A549 (cell line): Measurements from ENCODE around the gene STYK1. TPM values are rescaled to one million over a fixed set of nuclear protein-coding genes. Genes with fewer than 3 reads are reported as not detected.

ENCODE experiments used
- ATAC-seq, 2 experiments: fragments of 200-7000 bp in 1 of 2; fragments of >200 bp in 1 of 2; cut with Nextera tagmentation in 1 of 2; cut with Tn5 transposase in 1 of 2; 3 replicates each; pipeline versions ENCODE4 v1.8.0 to v1.9.1; 2018 to 2020; ENCODE audit warnings: mild to moderate bottlenecking in 1 of 2, moderate library complexity in 1 of 2
- CTCF ChIA-PET: fragments of 300-600 bp; sonication (Branson Sonifier 250); formaldehyde crosslinking; extraction: SDS; loops from one replicate; lab custom pipeline; 2021; ENCODE audit warnings: antibody characterized with exemption, inconsistent platforms; lab: Yijun Ruan, JAX
- POLR2A ChIA-PET: fragments of 350-600 bp; formaldehyde crosslinking; extraction: SDS; loops from one replicate; lab custom pipeline; 2021; ENCODE audit warnings: antibody characterized with exemption, inconsistent platforms; lab: Yijun Ruan, JAX
- DNase-seq, 2 experiments: peaks; one replicate each; pipeline versions ENCODE4 v3.0.0 to v3.0.0-alpha.2; 2011 to 2016; ENCODE audit warnings: low read depth in 1 of 2, low spot score in 1 of 2
- FAIRE-seq: peaks from 2 replicates; lab custom pipeline; 2011; peaks lifted over from hg19 to GRCh38; lab: Jason Lieb, UNC
- H3K27ac ChIP-seq, 2 experiments: fragments of >200 bp; sonication (Bioruptor Twin); formaldehyde crosslinking; 3 replicates each; pipeline ENCODE4 v1.5.1; 2016 to 2017
- H3K4me1 ChIP-seq: fragments of >200 bp; sonication (Bioruptor Twin); formaldehyde crosslinking; 3 replicates; pipeline ENCODE4 v1.6.1; 2016
- H3K4me2 ChIP-seq: fragments of >200 bp; sonication (Bioruptor Twin); formaldehyde crosslinking; 3 replicates; pipeline ENCODE4 v1.6.1; 2016
- H3K4me3 ChIP-seq: fragments of >200 bp; sonication (Bioruptor Twin); formaldehyde crosslinking; 3 replicates; pipeline ENCODE4 v1.5.1; 2016
- H3K9me3 ChIP-seq: fragments of >200 bp; sonication (Bioruptor Twin); formaldehyde crosslinking; 3 replicates; pipeline ENCODE4 v1.6.1; 2016
- CBX8 ChIP-seq: fragments of 200-600 bp; sonication (generic); IDR thresholded peaks from 2 replicates; pipeline ENCODE4 v1.6.1; 2016
- EHMT2 ChIP-seq: fragments of 200-600 bp; sonication (generic); IDR thresholded peaks from 2 replicates; pipeline ENCODE4 v1.6.1; 2016; ENCODE audit warnings: antibody characterized with exemption, low read depth, mild to moderate bottlenecking, moderate library complexity
- ESRRA ChIP-seq: fragments of 150-350 bp; IDR thresholded peaks from 2 replicates; pipeline ENCODE4 v1.6.1; 2014; ENCODE audit warnings: mild to moderate bottlenecking, low read length, borderline replicate concordance
- FOSB ChIP-seq: fragments of 250-450 bp; sonication (Bioruptor Pico); IDR thresholded peaks from 2 replicates; pipeline ENCODE4 v1.5.0; 2020; ENCODE audit warnings: mild to moderate bottlenecking, moderate library complexity
- FOSL2 ChIP-seq, 2 experiments: fragments of 450-650 bp in 1 of 2; fragments of >200 bp in 1 of 2; sonication (Bioruptor Twin) in 1 of 2; formaldehyde crosslinking; IDR thresholded peaks; 2 replicates each; pipeline versions ENCODE4 v1.5.0 to v1.6.1; 2016 to 2020; ENCODE audit warnings: mild to moderate bottlenecking in 1 of 2, moderate library complexity in 1 of 2
- HEYL ChIP-seq: fragments of 250-450 bp; sonication (Bioruptor Pico); IDR thresholded peaks from 2 replicates; pipeline ENCODE4 v1.8.0; 2021; ENCODE audit warnings: mild to moderate bottlenecking, moderate library complexity
- JUN ChIP-seq, 2 experiments: fragments of >200 bp; sonication (Bioruptor Twin); formaldehyde crosslinking; IDR thresholded peaks; 2 replicates in 1 of 2; 3 replicates in 1 of 2; pipeline ENCODE4 v1.6.1; 2016 to 2017
- JUNB ChIP-seq: fragments of >200 bp; sonication (Bioruptor Twin); formaldehyde crosslinking; IDR thresholded peaks from 2 replicates; pipeline ENCODE4 v1.6.1; 2016
- KDM1A ChIP-seq: fragments of 200-600 bp; sonication (generic); IDR thresholded peaks from 2 replicates; pipeline ENCODE4 v1.6.1; 2016; ENCODE audit warnings: low read depth, mild to moderate bottlenecking
- KDM5A ChIP-seq: fragments of 200-600 bp; sonication (generic); IDR thresholded peaks from 2 replicates; pipeline ENCODE4 v1.6.1; 2016; ENCODE audit warnings: antibody characterized with exemption, mild to moderate bottlenecking
- MAZ ChIP-seq: fragments of 150-350 bp; IDR thresholded peaks from 2 replicates; pipeline ENCODE4 v1.6.1; 2014; ENCODE audit warnings: antibody characterized with exemption, low read depth, low read length, borderline replicate concordance
- NPAS2 ChIP-seq: fragments of 250-450 bp; sonication (Bioruptor Pico); IDR thresholded peaks from 2 replicates; pipeline ENCODE4 v1.8.0; 2022; ENCODE audit warnings: mild to moderate bottlenecking, moderate library complexity, borderline replicate concordance
- POLR2AphosphoS2 ChIP-seq: conservative IDR thresholded peaks from 2 replicates; pipeline ENCODE4 v1.6.1; 2012; ENCODE audit warnings: low read length, improper control_type of control experiment, inconsistent platforms
- RAD21 ChIP-seq, 2 experiments: fragments of >200 bp in 1 of 2; sonication (Bioruptor Twin) in 1 of 2; formaldehyde crosslinking in 1 of 2; IDR thresholded peaks in 1 of 2; conservative IDR thresholded peaks in 1 of 2; 2 replicates in 1 of 2; 3 replicates in 1 of 2; pipeline ENCODE4 v1.6.1; 2012 to 2018; ENCODE audit warnings: inconsistent platforms in 1 of 2
- RFX5 ChIP-seq: fragments of 450-650 bp; IDR thresholded peaks from 2 replicates; pipeline ENCODE4 v1.7.1; 2014; ENCODE audit warnings: antibody characterized with exemption, mild to moderate bottlenecking, moderate library complexity
- SREBF2 ChIP-seq: fragments of 450-650 bp; IDR thresholded peaks from 2 replicates; pipeline ENCODE4 v1.6.1; 2014; ENCODE audit warnings: mild to moderate bottlenecking, moderate library complexity
- WGBS: methylation state at CpG from one replicate; pipeline ENCODE4 v1.1.6; 2017; ENCODE audit errors: missing lambda C conversion rate; 5-methylcytosine and 5-hydroxymethylcytosine counted together
- polyA plus RNA-seq, 4 experiments: library from polyadenylated mRNA; depleted of rRNA in 3 of 4; stranded (reverse); fragments of >200 nt; fragmentation: RNase III in 1 of 4; extraction: RNeasy Plus Mini Kit Qiagen cat#74134 plus additional on column Dnase treatment in 1 of 4; gene quantifications; 2 replicates in 3 of 4; 3 replicates in 1 of 4; pipeline ENCODE4 v1.2.3, GENCODE V29; 2011 to 2017
- TF ChIP-seq, protein P1 (sequence below): fragments of >200 bp; sonication (Bioruptor Twin); formaldehyde crosslinking; IDR thresholded peaks from 3 replicates; pipeline ENCODE4 v1.5.1; 2016
- TF ChIP-seq, protein P2 (sequence below): fragments of >200 bp; sonication (Bioruptor Twin); formaldehyde crosslinking; IDR thresholded peaks from 3 replicates; pipeline ENCODE4 v1.6.1; 2016
- TF ChIP-seq, protein P3 (sequence below): fragments of 250-450 bp; sonication (Bioruptor Pico); IDR thresholded peaks from 2 replicates; pipeline ENCODE4 v1.5.0; 2021; ENCODE audit warnings: mild to moderate bottlenecking, moderate library complexity, borderline replicate concordance
- TF ChIP-seq, protein P4 (sequence below): IDR thresholded peaks from 2 replicates; pipeline ENCODE4 v1.6.1; 2012

STYK1 gene
- polyA plus RNA-seq, 2 of the 4 experiments (the other 2 are of a cell fraction), result 0.32 to 0.56 TPM

DNA sequence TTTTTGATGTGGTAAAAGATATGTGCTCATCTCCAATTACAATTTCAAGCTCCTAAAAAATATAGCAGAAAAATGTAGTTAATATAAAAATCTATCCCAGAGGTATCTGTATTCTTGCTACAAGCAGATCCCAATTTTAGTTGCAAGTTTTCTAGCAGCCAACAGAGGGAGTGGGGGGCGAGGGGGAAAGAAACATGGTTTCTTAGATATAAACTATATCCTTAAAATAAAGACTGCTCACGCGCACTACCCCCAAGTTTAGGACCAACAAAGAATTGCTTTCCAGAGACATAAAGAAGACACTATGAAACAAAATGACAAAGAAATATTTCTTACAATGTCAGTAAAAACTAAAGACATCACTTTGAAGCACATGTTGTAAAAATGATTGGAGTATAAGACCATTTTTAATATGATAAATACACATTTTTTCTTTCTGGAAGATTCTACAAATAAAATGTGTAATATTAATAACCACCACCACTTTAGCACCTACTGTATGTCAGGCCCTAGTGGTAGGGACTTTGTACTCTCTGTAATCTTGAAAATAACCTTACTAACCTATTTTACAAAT is 65.9 kb downstream of the STYK1 start:
- 90% methylated on average over 3 of the region's 3 CpGs for WGBS
- peaks cover 7% of the 10 kb centered on the region; the same call in 2 of the 3 replicates for H3K4me1 ChIP-seq
- ATAC-seq (peak in 1 of 2 experiments; percentile 65; a peak in 3 of 6 replicates), DNase-seq (peak in 1 of 2 experiments; percentile 47), FAIRE-seq (no peak)
- no peak overlapping the region for H3K4me2 ChIP-seq
- ChIA-PET POLR2A (no interaction called here), CTCF (interaction anchor here (1.0 to 1.4 kb wide), 4 partner anchors 51 to 142 kb away, joined by 3 to 4 read pairs (median 3); no protein-coding TSS in a partner anchor)
- TF ChIP-seq KDM1A (no peak), JUN (IDR thresholded peaks at IDR 0.05) (no peak), HEYL (CRISPR knock-in tag) (no peak), POLR2AphosphoS2 (no peak), RAD21 (conservative IDR thresholded peaks at IDR 0.05 in 1 of 2, IDR thresholded peaks at IDR 0.05 in 1 of 2) (peak; percentile 20 to 31; a peak in 1 of 5 replicates), ESRRA (no peak), FOSL2 (IDR thresholded peaks at IDR 0.05) (no peak), FOSL2 (CRISPR knock-in tag; IDR thresholded peaks at IDR 0.05) (no peak), RFX5 (no peak), NPAS2 (CRISPR knock-in tag) (no peak), CBX8 (no peak), KDM5A (no peak), EHMT2 (no peak)
- TF ChIP-seq, protein P1, sequence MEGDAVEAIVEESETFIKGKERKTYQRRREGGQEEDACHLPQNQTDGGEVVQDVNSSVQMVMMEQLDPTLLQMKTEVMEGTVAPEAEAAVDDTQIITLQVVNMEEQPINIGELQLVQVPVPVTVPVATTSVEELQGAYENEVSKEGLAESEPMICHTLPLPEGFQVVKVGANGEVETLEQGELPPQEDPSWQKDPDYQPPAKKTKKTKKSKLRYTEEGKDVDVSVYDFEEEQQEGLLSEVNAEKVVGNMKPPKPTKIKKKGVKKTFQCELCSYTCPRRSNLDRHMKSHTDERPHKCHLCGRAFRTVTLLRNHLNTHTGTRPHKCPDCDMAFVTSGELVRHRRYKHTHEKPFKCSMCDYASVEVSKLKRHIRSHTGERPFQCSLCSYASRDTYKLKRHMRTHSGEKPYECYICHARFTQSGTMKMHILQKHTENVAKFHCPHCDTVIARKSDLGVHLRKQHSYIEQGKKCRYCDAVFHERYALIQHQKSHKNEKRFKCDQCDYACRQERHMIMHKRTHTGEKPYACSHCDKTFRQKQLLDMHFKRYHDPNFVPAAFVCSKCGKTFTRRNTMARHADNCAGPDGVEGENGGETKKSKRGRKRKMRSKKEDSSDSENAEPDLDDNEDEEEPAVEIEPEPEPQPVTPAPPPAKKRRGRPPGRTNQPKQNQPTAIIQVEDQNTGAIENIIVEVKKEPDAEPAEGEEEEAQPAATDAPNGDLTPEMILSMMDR, result peak; percentile 33; the same call in 2 of the 3 replicates
- TF ChIP-seq, protein P2, sequence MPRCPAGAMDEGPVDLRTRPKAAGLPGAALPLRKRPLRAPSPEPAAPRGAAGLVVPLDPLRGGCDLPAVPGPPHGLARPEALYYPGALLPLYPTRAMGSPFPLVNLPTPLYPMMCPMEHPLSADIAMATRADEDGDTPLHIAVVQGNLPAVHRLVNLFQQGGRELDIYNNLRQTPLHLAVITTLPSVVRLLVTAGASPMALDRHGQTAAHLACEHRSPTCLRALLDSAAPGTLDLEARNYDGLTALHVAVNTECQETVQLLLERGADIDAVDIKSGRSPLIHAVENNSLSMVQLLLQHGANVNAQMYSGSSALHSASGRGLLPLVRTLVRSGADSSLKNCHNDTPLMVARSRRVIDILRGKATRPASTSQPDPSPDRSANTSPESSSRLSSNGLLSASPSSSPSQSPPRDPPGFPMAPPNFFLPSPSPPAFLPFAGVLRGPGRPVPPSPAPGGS, result no peak
- TF ChIP-seq, protein P3, sequence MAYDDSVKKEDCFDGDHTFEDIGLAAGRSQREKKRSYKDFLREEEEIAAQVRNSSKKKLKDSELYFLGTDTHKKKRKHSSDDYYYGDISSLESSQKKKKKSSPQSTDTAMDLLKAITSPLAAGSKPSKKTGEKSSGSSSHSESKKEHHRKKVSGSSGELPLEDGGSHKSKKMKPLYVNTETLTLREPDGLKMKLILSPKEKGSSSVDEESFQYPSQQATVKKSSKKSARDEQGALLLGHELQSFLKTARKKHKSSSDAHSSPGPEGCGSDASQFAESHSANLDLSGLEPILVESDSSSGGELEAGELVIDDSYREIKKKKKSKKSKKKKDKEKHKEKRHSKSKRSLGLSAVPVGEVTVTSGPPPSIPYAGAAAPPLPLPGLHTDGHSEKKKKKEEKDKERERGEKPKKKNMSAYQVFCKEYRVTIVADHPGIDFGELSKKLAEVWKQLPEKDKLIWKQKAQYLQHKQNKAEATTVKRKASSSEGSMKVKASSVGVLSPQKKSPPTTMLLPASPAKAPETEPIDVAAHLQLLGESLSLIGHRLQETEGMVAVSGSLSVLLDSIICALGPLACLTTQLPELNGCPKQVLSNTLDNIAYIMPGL, result no peak
- TF ChIP-seq, all 56 proteins: peak for 2
- H3K9me3 ChIP-seq, result no peaks in the 10 kb centered on the region
- no peak overlapping the region for H3K27ac ChIP-seq
- H3K4me3 ChIP-seq, result no peak overlapping the region

DNA sequence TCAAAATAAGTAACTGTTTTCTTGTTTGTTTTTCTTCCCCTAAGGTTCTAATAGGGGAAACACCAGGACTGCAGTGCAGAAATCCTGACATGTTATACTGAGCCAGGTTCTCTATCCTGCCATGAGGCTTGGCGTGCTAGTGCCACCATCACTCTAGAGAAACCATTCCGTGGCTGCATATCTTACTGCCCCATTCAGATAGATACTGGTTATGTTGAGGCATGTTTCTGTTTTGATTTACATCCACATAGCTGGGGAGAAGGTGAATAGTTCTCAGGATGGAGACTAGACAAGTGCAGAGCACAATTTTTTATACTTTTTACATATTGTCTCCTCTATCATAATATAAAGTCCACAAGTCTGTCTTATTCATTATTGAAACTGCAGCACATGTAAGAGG is 72.0 kb downstream of the STYK1 start:
- POLR2A ChIA-PET, result no interaction called here
- Histone ChIP-seq H3K4me1 (no peaks in the 10 kb centered on the region), H3K9me3 (no peaks in the 10 kb centered on the region), H3K27ac (no peak overlapping the region), H3K4me3 (no peak overlapping the region), H3K4me2 (no peak overlapping the region)
- 96% methylated on average over 2 of the region's 2 CpGs for WGBS
- no peak for TF ChIP-seq JUNB
- TF ChIP-seq FOSB (CRISPR knock-in tag), result no peak
- no peak for TF ChIP-seq SREBF2
- no peak for TF ChIP-seq POLR2AphosphoS2
- TF ChIP-seq MAZ, result no peak
- TF ChIP-seq, protein P4, sequence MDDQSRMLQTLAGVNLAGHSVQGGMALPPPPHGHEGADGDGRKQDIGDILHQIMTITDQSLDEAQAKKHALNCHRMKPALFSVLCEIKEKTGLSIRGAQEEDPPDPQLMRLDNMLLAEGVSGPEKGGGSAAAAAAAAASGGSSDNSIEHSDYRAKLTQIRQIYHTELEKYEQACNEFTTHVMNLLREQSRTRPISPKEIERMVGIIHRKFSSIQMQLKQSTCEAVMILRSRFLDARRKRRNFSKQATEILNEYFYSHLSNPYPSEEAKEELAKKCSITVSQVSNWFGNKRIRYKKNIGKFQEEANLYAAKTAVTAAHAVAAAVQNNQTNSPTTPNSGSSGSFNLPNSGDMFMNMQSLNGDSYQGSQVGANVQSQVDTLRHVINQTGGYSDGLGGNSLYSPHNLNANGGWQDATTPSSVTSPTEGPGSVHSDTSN, result no peak
- no peak for TF ChIP-seq KDM1A
- FAIRE-seq (no peak), DNase-seq (no peak), ATAC-seq (no peak)
- CTCF ChIA-PET, result interaction anchor here (0.6 to 2.3 kb wide), 3 partner anchors 18 to 236 kb away, joined by 3 to 6 read pairs (median 3); no protein-coding TSS in a partner anchor
